Right atrium auricular region (tissue), 2 donors: ENCODE results near the gene CUEDC1. TPM values are rescaled to one million over a fixed set of nuclear protein-coding genes. Genes with fewer than 3 reads are reported as not detected.
A peak's percentile ranks its signal among the peaks of the same experiment; 100 is the strongest.

ENCODE experiments used
- DNase-seq: peaks from one replicate; pipeline ENCODE4 v3.0.0-alpha.2; 2019; ENCODE audit warnings: low spot score
- H3K27ac ChIP-seq, 2 donors: fragments of 200-600 bp; sonication (generic); 1 replicate in 1 of 2; 2 replicates in 1 of 2; pipeline ENCODE4 v1.5.1; 2016 to 2019
- H3K27me3 ChIP-seq, 2 donors: fragments of 200-600 bp; sonication (generic); one replicate each; pipeline versions ENCODE4 v1.5.1 to v1.6.0; 2017 to 2019
- H3K36me3 ChIP-seq: fragments of 200-600 bp; sonication (generic); one replicate; pipeline ENCODE4 v1.5.1; 2016
- H3K4me1 ChIP-seq, 2 donors: fragments of 200-600 bp; sonication (generic); one replicate each; pipeline versions ENCODE4 v1.5.1 to v1.6.0; 2017 to 2019
- H3K4me3 ChIP-seq, 2 donors: fragments of 200-600 bp; sonication (generic); 1 replicate in 1 of 2; 2 replicates in 1 of 2; pipeline ENCODE4 v1.5.1; 2017 to 2019; ENCODE audit warnings: mild to moderate bottlenecking in 1 of 2, moderate library complexity in 1 of 2
- H3K9me3 ChIP-seq, 2 donors: fragments of 200-600 bp; sonication (generic); one replicate each; pipeline ENCODE4 v1.5.1; 2019
- total RNA-seq, 2 donors: library from RNA; depleted of rRNA; stranded (reverse); fragments of >200 nt; gene quantifications; one replicate each; pipeline ENCODE4 v1.1.0, GENCODE V29; 2016
- TF ChIP-seq, protein P1 (sequence below), 2 donors: fragments of 200-600 bp; sonication (generic); IDR thresholded peaks; one replicate each; pipeline ENCODE4 v1.5.1; 2019; ENCODE audit warnings: antibody characterized with exemption in 2 of 2

Gene CUEDC1
- total RNA-seq, 2 donors from 2014 or later, result 32.5 to 33.3 TPM

DNA sequence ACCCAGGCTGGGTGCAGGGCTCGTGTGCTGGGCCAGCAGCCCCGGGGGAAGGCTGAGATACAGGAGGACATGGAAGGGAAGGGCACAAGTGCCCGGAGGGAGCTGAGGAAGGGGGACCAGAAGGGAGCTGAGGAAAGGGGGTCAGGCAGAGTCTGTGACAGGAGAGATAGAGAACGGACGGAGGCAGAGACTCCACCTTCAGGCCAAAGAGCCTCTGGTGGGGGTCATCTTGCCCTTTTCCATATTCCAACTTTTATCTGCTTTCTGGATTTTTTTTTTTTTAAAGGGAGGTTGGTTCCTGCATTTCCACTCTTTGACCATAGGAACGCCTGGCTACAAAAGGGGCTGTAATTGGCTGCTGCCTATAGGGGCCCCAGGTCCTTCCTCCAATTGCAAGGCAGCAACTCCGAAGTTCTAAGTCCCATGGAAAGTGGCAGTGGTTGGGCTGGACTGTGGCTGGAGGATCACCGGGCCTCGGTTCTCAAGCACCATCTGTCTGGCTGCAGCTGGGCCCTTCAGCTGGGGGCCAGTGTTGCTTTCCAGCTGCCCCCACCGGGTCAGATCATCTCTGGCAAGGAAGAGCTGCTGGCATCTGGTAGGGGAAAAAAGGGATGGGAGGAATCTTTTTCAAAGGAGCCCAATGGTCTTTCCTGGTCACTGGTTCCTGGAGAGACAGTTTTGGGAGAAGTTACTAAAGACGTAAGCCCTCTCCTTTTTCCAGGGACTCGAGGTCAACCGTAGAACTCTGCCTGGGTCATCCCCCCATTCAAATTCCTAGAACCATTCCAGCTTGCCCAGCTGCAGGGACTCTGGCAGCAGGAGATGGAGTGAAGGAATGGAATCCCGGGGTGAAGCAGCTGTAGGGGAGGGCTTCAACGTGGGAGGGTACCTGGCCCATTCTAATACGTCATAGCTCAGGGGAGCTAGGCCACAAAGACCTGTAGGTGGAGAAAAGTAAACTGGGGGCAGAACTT is 92.2 kb downstream of the CUEDC1 start:
- Histone ChIP-seq H3K27ac (peak overlapping the region; percentile 77 to 91), H3K4me1 (peaks cover 0 to 43% of the 10 kb centered on the region in 2 donors), H3K9me3 (no peaks in the 10 kb centered on the region), H3K36me3 (peaks cover 8% of the 10 kb centered on the region), H3K4me3 (no peak overlapping the region), H3K27me3 (no peaks in the 10 kb centered on the region)
- TF ChIP-seq, protein P1, sequence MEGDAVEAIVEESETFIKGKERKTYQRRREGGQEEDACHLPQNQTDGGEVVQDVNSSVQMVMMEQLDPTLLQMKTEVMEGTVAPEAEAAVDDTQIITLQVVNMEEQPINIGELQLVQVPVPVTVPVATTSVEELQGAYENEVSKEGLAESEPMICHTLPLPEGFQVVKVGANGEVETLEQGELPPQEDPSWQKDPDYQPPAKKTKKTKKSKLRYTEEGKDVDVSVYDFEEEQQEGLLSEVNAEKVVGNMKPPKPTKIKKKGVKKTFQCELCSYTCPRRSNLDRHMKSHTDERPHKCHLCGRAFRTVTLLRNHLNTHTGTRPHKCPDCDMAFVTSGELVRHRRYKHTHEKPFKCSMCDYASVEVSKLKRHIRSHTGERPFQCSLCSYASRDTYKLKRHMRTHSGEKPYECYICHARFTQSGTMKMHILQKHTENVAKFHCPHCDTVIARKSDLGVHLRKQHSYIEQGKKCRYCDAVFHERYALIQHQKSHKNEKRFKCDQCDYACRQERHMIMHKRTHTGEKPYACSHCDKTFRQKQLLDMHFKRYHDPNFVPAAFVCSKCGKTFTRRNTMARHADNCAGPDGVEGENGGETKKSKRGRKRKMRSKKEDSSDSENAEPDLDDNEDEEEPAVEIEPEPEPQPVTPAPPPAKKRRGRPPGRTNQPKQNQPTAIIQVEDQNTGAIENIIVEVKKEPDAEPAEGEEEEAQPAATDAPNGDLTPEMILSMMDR (IDR thresholded peaks at IDR 0.05), result no peak
- DNase-seq, result no peak

DNA sequence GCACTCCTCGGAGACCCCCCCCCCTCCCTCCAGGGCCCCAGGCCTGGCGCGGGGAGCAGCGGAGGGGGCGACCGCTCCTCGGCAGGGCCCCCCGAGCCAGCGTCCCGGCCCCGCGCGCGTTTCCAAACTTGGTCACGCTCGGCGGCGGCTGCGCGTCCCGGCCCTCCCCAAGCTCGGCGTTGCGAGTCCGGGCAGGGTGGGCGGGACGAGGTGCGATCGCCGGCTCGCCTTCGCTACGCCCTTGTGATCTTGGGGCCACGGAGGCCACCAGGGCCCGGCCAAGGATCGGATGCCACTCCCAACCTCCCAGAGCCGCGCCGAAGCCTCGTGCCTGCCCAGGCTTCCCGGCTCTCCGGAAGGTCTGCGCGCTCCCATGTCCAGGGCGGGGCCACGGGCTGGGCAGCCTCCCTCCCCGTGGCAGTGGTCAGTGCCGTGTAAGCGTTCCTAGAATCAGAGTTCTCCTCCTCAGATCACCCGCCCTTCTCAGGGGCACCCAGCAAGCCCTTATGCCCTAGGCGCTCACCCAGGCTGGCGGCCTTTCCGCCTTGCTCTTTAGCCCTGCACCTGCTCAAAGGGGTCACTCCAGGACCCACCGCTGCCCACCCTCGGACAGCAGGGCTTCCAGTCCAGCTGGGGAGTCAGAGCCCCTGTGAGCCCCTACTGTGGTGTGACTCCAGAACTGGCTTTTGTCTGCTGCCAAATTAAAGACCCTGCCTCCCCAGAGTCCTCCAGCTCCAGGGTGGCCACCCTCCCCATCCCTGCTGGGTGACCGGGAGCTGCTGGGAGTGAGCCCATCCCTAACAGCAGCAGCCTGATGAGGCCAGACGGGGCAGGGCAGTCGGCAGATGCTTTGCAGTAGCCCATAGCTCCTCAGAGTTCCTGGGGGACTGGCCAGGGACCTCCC is 93.2 kb downstream of the CUEDC1 start:
- Histone ChIP-seq H3K4me1 (peaks cover 0 to 43% of the 10 kb centered on the region in 2 donors), H3K9me3 (no peaks in the 10 kb centered on the region), H3K36me3 (peaks cover 8% of the 10 kb centered on the region), H3K27ac (peak overlapping the region; percentile 77 to 91), H3K27me3 (no peaks in the 10 kb centered on the region), H3K4me3 (peak overlapping the region; percentile 46 to 62)
- peak; percentile 79 for DNase-seq
- TF ChIP-seq, protein P1 (IDR thresholded peaks at IDR 0.05), result no peak

DNA sequence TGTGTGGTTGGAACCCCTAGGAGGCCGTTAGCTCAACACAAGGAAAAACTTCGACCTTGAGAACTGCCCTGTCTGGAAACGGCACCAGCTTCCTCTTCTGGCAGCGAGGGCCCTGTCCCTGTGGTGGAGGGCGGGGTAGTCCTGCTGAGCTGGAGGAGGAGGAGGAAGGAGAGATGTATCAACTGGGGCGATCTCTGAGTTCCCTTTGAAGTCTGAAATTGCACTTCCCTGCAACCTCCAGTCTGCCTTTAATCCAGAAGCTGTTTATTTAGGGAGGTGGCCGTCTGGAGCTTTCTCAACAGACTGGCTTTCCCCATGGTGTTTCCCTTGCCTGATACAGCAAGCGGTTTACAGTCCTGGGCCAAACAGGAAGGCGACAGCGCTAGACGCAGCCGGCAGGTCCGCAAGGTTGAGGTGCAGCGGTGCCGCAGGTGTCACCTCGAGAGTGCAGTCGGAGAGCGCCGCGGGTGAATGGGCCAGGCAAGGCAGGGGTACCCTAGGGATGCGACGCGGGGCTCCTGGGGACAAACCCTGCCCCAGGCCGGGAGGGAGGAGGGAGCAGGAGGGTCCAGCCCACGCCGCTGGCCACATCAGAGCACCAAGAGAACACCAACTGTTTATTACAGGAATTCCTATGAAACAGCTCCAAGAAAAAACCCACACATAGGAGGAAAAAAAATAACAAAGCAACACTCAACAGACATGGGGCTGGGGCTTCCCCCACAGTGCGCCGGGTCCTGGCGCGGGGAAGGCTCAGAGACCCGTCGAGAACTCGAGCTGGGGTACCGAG is 94.0 kb downstream of the CUEDC1 start:
- Histone ChIP-seq H3K4me1 (peaks cover 0 to 43% of the 10 kb centered on the region in 2 donors), H3K36me3 (peaks cover 5% of the 10 kb centered on the region), H3K4me3 (peak overlapping the region; percentile 46 to 62), H3K27me3 (no peaks in the 10 kb centered on the region), H3K9me3 (no peaks in the 10 kb centered on the region), H3K27ac (peak overlapping the region; percentile 77 to 91)
- TF ChIP-seq, protein P1 (IDR thresholded peaks at IDR 0.05), result no peak
- DNase-seq, result no peak

DNA sequence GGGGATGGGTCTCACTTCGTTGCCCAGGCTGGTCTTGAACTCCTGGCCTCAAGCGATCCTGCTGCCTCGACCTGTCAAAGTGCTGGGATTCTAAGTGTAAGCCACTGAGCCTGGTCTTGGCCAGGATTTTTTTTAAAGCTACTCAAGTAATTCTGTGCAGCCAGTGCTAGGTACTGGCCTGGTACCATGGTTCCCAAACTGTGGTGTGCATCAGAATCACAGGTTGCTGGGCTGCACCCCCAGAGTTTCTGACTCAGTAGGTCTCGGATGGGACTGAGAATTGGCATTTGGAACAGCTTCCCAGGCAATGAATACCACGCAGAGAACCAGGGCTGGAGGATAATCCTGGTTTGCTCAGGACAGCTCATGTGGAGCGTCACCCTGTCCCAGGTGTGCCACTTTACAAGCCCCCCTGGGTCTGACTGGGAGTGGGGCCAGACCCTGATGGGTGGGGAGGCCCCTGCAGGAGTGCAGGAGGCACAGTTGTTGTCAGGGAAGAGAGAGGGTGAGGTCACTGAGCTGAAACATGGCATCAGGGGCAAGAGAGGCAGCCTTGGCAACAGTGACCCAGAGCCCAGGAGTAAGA is 94.7 kb downstream of the CUEDC1 start:
- no peak for DNase-seq
- TF ChIP-seq, protein P1 (IDR thresholded peaks at IDR 0.05), result no peak
- Histone ChIP-seq H3K4me1 (peaks cover 0 to 43% of the 10 kb centered on the region in 2 donors), H3K4me3 (peak overlapping the region in 1 of 2 donors; percentile 62), H3K36me3 (no peaks in the 10 kb centered on the region), H3K27ac (peak overlapping the region; percentile 77 to 91), H3K27me3 (no peaks in the 10 kb centered on the region), H3K9me3 (no peaks in the 10 kb centered on the region)
